ENCODE data around the gene BFSP1. TPM values are rescaled to one million over a fixed set of nuclear protein-coding genes. Genes with fewer than 3 reads are reported as not detected.

The BFSP1 gene
- total RNA-seq, 1 experiment from 2014 or later: 3.9 TPM

- no peaks in the 10 kb centered on the region for H3K36me3 Mint-ChIP-seq (ENCODE audit: insufficient read depth, unreplicated experiment)
- ChIA-PET POLR2A (interaction anchor here (0.6 to 9.9 kb wide), 27 partner anchors 8 to 963 kb away, joined by 3 to 348 read pairs (median 5); partner anchors contain the start of genes BFSP1, DSTN, RRBP1 and ZNF133), CTCF (interaction anchor here (0.6 to 7.9 kb wide), 15 partner anchors 10 to 454 kb away, joined by 3 to 75 read pairs (median 4); partner anchors contain the start of gene DSTN)
- H3K27me3 Mint-ChIP-seq (ENCODE audit: insufficient read depth, unreplicated experiment): no peaks in the 10 kb centered on the region
- peaks cover 27% of the 10 kb centered on the region for H3K4me1 Mint-ChIP-seq (ENCODE audit: insufficient read depth, unreplicated experiment)
- no peak overlapping the region for H3K4me3 Mint-ChIP-seq (ENCODE audit: unreplicated experiment)
- no TSS peak for BruUV-seq (replicated peaks)
- TF ChIP-seq CTCF (IDR thresholded peaks at IDR 0.05; ENCODE audit: unreplicated experiment): no peak
- H3K9me3 Mint-ChIP-seq (ENCODE audit: unreplicated experiment): no peaks in the 10 kb centered on the region
- peak; percentile 71 for DNase-seq (ENCODE audit: unreplicated experiment)
- intact Hi-C loops (cut with micrococcal nuclease): loop anchor here (1.0 kb wide), 2 partner anchors 15 to 26 kb away; no protein-coding TSS in a partner anchor
- H3K27ac Mint-ChIP-seq (ENCODE audit: low read depth, unreplicated experiment): no peak overlapping the region
Measured at GRCh38 chr20:17542993-17543412, 11.8 kb upstream of the BFSP1 start.

- Mint-ChIP-seq H3K4me1 (ENCODE audit: insufficient read depth, unreplicated experiment) (peaks cover 27% of the 10 kb centered on the region), H3K4me3 (ENCODE audit: unreplicated experiment) (no peak overlapping the region), H3K9me3 (ENCODE audit: unreplicated experiment) (no peaks in the 10 kb centered on the region), H3K27ac (ENCODE audit: low read depth, unreplicated experiment) (no peak overlapping the region), H3K36me3 (ENCODE audit: insufficient read depth, unreplicated experiment) (no peaks in the 10 kb centered on the region), H3K27me3 (ENCODE audit: insufficient read depth, unreplicated experiment) (no peaks in the 10 kb centered on the region)
- intact Hi-C loops (cut with micrococcal nuclease): loop anchor here (1.0 kb wide), 2 partner anchors 16 to 27 kb away; no protein-coding TSS in a partner anchor
- CTCF ChIA-PET: interaction anchor here (0.6 to 7.9 kb wide), 18 partner anchors 9 to 738 kb away, joined by 3 to 75 read pairs (median 4); partner anchors contain the start of gene DSTN
- DNase-seq (ENCODE audit: unreplicated experiment): no peak
- POLR2A ChIA-PET: interaction anchor here (0.6 to 9.9 kb wide), 28 partner anchors 8 to 964 kb away, joined by 3 to 348 read pairs (median 4); partner anchors contain the start of genes BFSP1 and DSTN
- no peak for TF ChIP-seq CTCF (IDR thresholded peaks at IDR 0.05; ENCODE audit: unreplicated experiment)
- no TSS peak for BruUV-seq (replicated peaks)
Measured at GRCh38 chr20:17542481-17542880, 11.3 kb upstream of the BFSP1 start.

- Mint-ChIP-seq H3K36me3 (ENCODE audit: insufficient read depth, unreplicated experiment) (no peaks in the 10 kb centered on the region), H3K27me3 (ENCODE audit: insufficient read depth, unreplicated experiment) (no peaks in the 10 kb centered on the region), H3K27ac (ENCODE audit: low read depth, unreplicated experiment) (no peak overlapping the region), H3K9me3 (ENCODE audit: unreplicated experiment) (no peaks in the 10 kb centered on the region), H3K4me1 (ENCODE audit: insufficient read depth, unreplicated experiment) (peaks cover 31% of the 10 kb centered on the region), H3K4me3 (ENCODE audit: unreplicated experiment) (no peak overlapping the region)
- peak; percentile 94 for DNase-seq (ENCODE audit: unreplicated experiment)
- intact Hi-C loops (cut with micrococcal nuclease): loop anchor here (1.0 kb wide), 2 partner anchors 16 to 27 kb away; no protein-coding TSS in a partner anchor
- no peak for TF ChIP-seq CTCF (IDR thresholded peaks at IDR 0.05; ENCODE audit: unreplicated experiment)
- POLR2A ChIA-PET: interaction anchor here (0.5 to 9.9 kb wide), 29 partner anchors 9 to 964 kb away, joined by 3 to 348 read pairs (median 4); partner anchors contain the start of genes BFSP1, DSTN and RRBP1
- BruUV-seq (replicated peaks): no TSS peak
- CTCF ChIA-PET: interaction anchor here (0.5 to 7.9 kb wide), 21 partner anchors 9 to 737 kb away, joined by 3 to 75 read pairs (median 5); partner anchors contain the start of gene DSTN
Measured at GRCh38 chr20:17541996-17542395, 10.8 kb upstream of the BFSP1 start.

GRCh38 chr20:17541596-17541995 is 10.4 kb upstream of the BFSP1 start:
- Mint-ChIP-seq H3K9me3 (ENCODE audit: unreplicated experiment) (no peaks in the 10 kb centered on the region), H3K4me3 (ENCODE audit: unreplicated experiment) (no peak overlapping the region), H3K27ac (ENCODE audit: low read depth, unreplicated experiment) (no peak overlapping the region), H3K27me3 (ENCODE audit: insufficient read depth, unreplicated experiment) (no peaks in the 10 kb centered on the region), H3K36me3 (ENCODE audit: insufficient read depth, unreplicated experiment) (no peaks in the 10 kb centered on the region), H3K4me1 (ENCODE audit: insufficient read depth, unreplicated experiment) (peaks cover 35% of the 10 kb centered on the region)
- ChIA-PET CTCF (interaction anchor here (0.5 to 7.9 kb wide), 23 partner anchors 9 to 737 kb away, joined by 3 to 75 read pairs (median 5); partner anchors contain the start of gene DSTN), POLR2A (interaction anchor here (0.5 to 9.9 kb wide), 25 partner anchors 9 to 965 kb away, joined by 3 to 348 read pairs (median 4); partner anchors contain the start of genes BFSP1, DSTN and RRBP1)
- no peak for TF ChIP-seq CTCF (IDR thresholded peaks at IDR 0.05; ENCODE audit: unreplicated experiment)
- no TSS peak for BruUV-seq (replicated peaks)
- DNase-seq (ENCODE audit: unreplicated experiment): no peak
- intact Hi-C loops (cut with micrococcal nuclease): no loop called here

All from MCF 10A (cell line).